Neural progenitor cell (in vitro differentiated cells): Measurements from ENCODE around the gene JAK1. TPM values are rescaled to one million over a fixed set of nuclear protein-coding genes. Genes with fewer than 3 reads are reported as not detected.

Experiments
- DNase-seq: peaks from one replicate; pipeline ENCODE4 v3.0.0-alpha.2; 2016; ENCODE audit warnings: low spot score
- H2AFZ ChIP-seq: fragments of 200-600 bp; sonication (generic); replicated peaks from 2 replicates; pipeline ENCODE4 v1.6.1; 2016; ENCODE audit warnings: antibody characterized with exemption
- H3F3A ChIP-seq: fragments of 200-600 bp; sonication (generic); 2 replicates; pipeline ENCODE4 v1.6.1; 2016; ENCODE audit warnings: antibody characterized with exemption, low read depth
- H3K27ac ChIP-seq: fragments of 200-600 bp; sonication (generic); 2 replicates; pipeline ENCODE4 v1.5.1; 2016; ENCODE audit warnings: mild to moderate bottlenecking
- H3K27me3 ChIP-seq: fragments of 200-600 bp; sonication (generic); 2 replicates; pipeline ENCODE4 v1.6.1; 2016; ENCODE audit warnings: mild to moderate bottlenecking, moderate library complexity
- H3K36me3 ChIP-seq: fragments of 200-600 bp; sonication (generic); 2 replicates; pipeline ENCODE4 v1.5.1; 2016
- H3K4me1 ChIP-seq: fragments of 200-600 bp; sonication (generic); 2 replicates; pipeline ENCODE4 v1.6.1; 2016; ENCODE audit warnings: mixed run types
- H3K4me2 ChIP-seq: fragments of 200-600 bp; sonication (generic); 2 replicates; pipeline ENCODE4 v1.6.1; 2016
- H3K4me3 ChIP-seq: fragments of 200-600 bp; sonication (generic); 2 replicates; pipeline ENCODE4 v1.5.1; 2016
- H3K79me2 ChIP-seq: fragments of 200-600 bp; sonication (generic); 2 replicates; pipeline ENCODE4 v1.6.1; 2016; ENCODE audit warnings: low read depth
- H3K9ac ChIP-seq: fragments of 200-600 bp; sonication (generic); 2 replicates; pipeline ENCODE4 v1.6.1; 2016
- H3K9me3 ChIP-seq: fragments of 200-600 bp; sonication (generic); 2 replicates; pipeline ENCODE4 v1.5.1; 2016; ENCODE audit warnings: low read depth
- H4K20me1 ChIP-seq: fragments of 200-600 bp; sonication (generic); 2 replicates; pipeline ENCODE4 v1.6.1; 2016; ENCODE audit warnings: low read depth
- H3K27ac Mint-ChIP-seq: 3 replicates; pipeline ENCODE4 v1.8.0; 2021; ENCODE audit warnings: mixed read lengths
- H3K27me3 Mint-ChIP-seq: 2 replicates; pipeline ENCODE4 v1.8.0; 2022; ENCODE audit warnings: low read depth, mild to moderate bottlenecking, inconsistent platforms, moderate library complexity, mixed read lengths; ENCODE audit not compliant: insufficient read depth
- H3K36me3 Mint-ChIP-seq: 3 replicates; pipeline ENCODE4 v1.8.0; 2021; ENCODE audit warnings: mixed read lengths
- H3K4me1 Mint-ChIP-seq: 3 replicates; pipeline ENCODE4 v1.8.0; 2021; ENCODE audit warnings: mixed read lengths
- H3K4me3 Mint-ChIP-seq: 3 replicates; pipeline ENCODE4 v1.8.0; 2021; ENCODE audit warnings: mild to moderate bottlenecking, moderate library complexity, mixed read lengths
- H3K9me3 Mint-ChIP-seq: 3 replicates; pipeline ENCODE4 v1.8.0; 2020; ENCODE audit warnings: mixed read lengths
- CTCF ChIP-seq: fragments of 200-600 bp; sonication (generic); IDR thresholded peaks from 2 replicates; pipeline ENCODE4 v1.5.1; 2017; ENCODE audit warnings: antibody characterized with exemption, mild to moderate bottlenecking
- EZH2 ChIP-seq: fragments of 200-600 bp; sonication (generic); IDR thresholded peaks from 2 replicates; pipeline ENCODE4 v1.6.1; 2017; ENCODE audit warnings: antibody characterized with exemption, mild to moderate bottlenecking, moderate library complexity
- EZH2phosphoT487 ChIP-seq: fragments of 200-600 bp; sonication (generic); IDR thresholded peaks from 2 replicates; pipeline ENCODE4 v1.6.1; 2017; ENCODE audit warnings: antibody characterized with exemption
- total RNA-seq: library from RNA; depleted of rRNA; stranded (reverse); fragments of >200 nt; gene quantifications from 2 replicates; pipeline ENCODE4 v1.2.3, GENCODE V29; 2015; ENCODE audit warnings: low replicate concordance

The JAK1 gene
- total RNA-seq, 1 donor from 2014 or later = 6.5 TPM

- Histone ChIP-seq H3F3A (no peaks in the 10 kb centered on the region), H3K4me2 (no peak overlapping the region), H3K27ac (no peak overlapping the region), H3K9ac (no peak overlapping the region), H3K4me3 (no peak overlapping the region), H3K36me3 (no peaks in the 10 kb centered on the region), H3K9me3 (no peaks in the 10 kb centered on the region), H4K20me1 (no peaks in the 10 kb centered on the region), H2AFZ (no peak overlapping the region), H3K4me1 (no peaks in the 10 kb centered on the region), H3K27me3 (no peaks in the 10 kb centered on the region), H3K79me2 (no peaks in the 10 kb centered on the region)
- H3K27ac Mint-ChIP-seq = no peak overlapping the region
- H3K4me1 Mint-ChIP-seq = no peaks in the 10 kb centered on the region
- no peak for DNase-seq
- peaks cover 3% of the 10 kb centered on the region for H3K27me3 Mint-ChIP-seq
- TF ChIP-seq EZH2 (no peak), EZH2phosphoT487 (no peak), CTCF (no peak)
- peaks cover 14% of the 10 kb centered on the region for H3K36me3 Mint-ChIP-seq
- H3K4me3 Mint-ChIP-seq = no peak overlapping the region
- no peaks in the 10 kb centered on the region for H3K9me3 Mint-ChIP-seq
Measured at GRCh38 chr1:64851664-64852063, 114.7 kb downstream of the JAK1 start.

GRCh38 chr1:64850846-64851245 is 115.5 kb downstream of the JAK1 start:
- peaks cover 6% of the 10 kb centered on the region for H3K27me3 Mint-ChIP-seq
- no peak for DNase-seq
- no peaks in the 10 kb centered on the region for H3K4me1 Mint-ChIP-seq
- no peak overlapping the region for H3K4me3 ChIP-seq
- H3K79me2 ChIP-seq = no peaks in the 10 kb centered on the region
- H3K4me1 ChIP-seq = no peaks in the 10 kb centered on the region
- H3K27ac Mint-ChIP-seq = no peak overlapping the region
- no peaks in the 10 kb centered on the region for H4K20me1 ChIP-seq
- H3K9me3 Mint-ChIP-seq = no peaks in the 10 kb centered on the region
- no peaks in the 10 kb centered on the region for H3F3A ChIP-seq
- no peak overlapping the region for H3K4me2 ChIP-seq
- no peak overlapping the region for H3K9ac ChIP-seq
- TF ChIP-seq EZH2phosphoT487 (no peak), EZH2 (no peak), CTCF (no peak)
- H3K27ac ChIP-seq = no peak overlapping the region
- peaks cover 16% of the 10 kb centered on the region for H3K36me3 Mint-ChIP-seq
- H3K36me3 ChIP-seq = no peaks in the 10 kb centered on the region
- no peaks in the 10 kb centered on the region for H3K9me3 ChIP-seq
- H3K4me3 Mint-ChIP-seq = no peak overlapping the region
- no peaks in the 10 kb centered on the region for H3K27me3 ChIP-seq
- no peak overlapping the region for H2AFZ ChIP-seq

- H3K27me3 Mint-ChIP-seq = peaks cover 6% of the 10 kb centered on the region
- Histone ChIP-seq H3K27ac (no peak overlapping the region), H3K4me2 (no peak overlapping the region), H3K36me3 (no peaks in the 10 kb centered on the region), H3K79me2 (no peaks in the 10 kb centered on the region), H3K4me1 (no peaks in the 10 kb centered on the region), H3F3A (no peaks in the 10 kb centered on the region), H3K9me3 (no peaks in the 10 kb centered on the region), H2AFZ (no peak overlapping the region), H3K9ac (no peak overlapping the region), H3K4me3 (no peak overlapping the region), H4K20me1 (no peaks in the 10 kb centered on the region), H3K27me3 (no peaks in the 10 kb centered on the region)
- H3K4me3 Mint-ChIP-seq = no peak overlapping the region
- peaks cover 17% of the 10 kb centered on the region for H3K36me3 Mint-ChIP-seq
- no peaks in the 10 kb centered on the region for H3K9me3 Mint-ChIP-seq
- H3K27ac Mint-ChIP-seq = no peak overlapping the region
- no peak for DNase-seq
- no peaks in the 10 kb centered on the region for H3K4me1 Mint-ChIP-seq
- TF ChIP-seq EZH2phosphoT487 (no peak), CTCF (no peak), EZH2 (no peak)
Measured at GRCh38 chr1:64849942-64850341, 116.4 kb downstream of the JAK1 start.

- Histone ChIP-seq H3K4me3 (no peak overlapping the region), H2AFZ (no peak overlapping the region), H3F3A (no peaks in the 10 kb centered on the region), H3K9me3 (no peaks in the 10 kb centered on the region), H3K4me1 (no peaks in the 10 kb centered on the region), H3K9ac (no peak overlapping the region), H3K4me2 (no peak overlapping the region), H3K79me2 (no peaks in the 10 kb centered on the region), H3K27me3 (no peaks in the 10 kb centered on the region), H3K36me3 (no peaks in the 10 kb centered on the region), H4K20me1 (no peaks in the 10 kb centered on the region), H3K27ac (no peak overlapping the region)
- Mint-ChIP-seq H3K36me3 (peaks cover 18% of the 10 kb centered on the region), H3K9me3 (no peaks in the 10 kb centered on the region), H3K27me3 (peaks cover 9% of the 10 kb centered on the region), H3K27ac (no peak overlapping the region), H3K4me3 (no peak overlapping the region), H3K4me1 (no peaks in the 10 kb centered on the region)
- TF ChIP-seq CTCF (no peak), EZH2 (no peak), EZH2phosphoT487 (no peak)
- DNase-seq = no peak
Measured at GRCh38 chr1:64848803-64849202, 117.5 kb downstream of the JAK1 start.
